Spleen (tissue), 11 donors: Measurements from ENCODE around the gene RILPL1. TPM values are rescaled to one million over a fixed set of nuclear protein-coding genes. Genes with fewer than 3 reads are reported as not detected.

Experiments
- DNase-seq: peaks from one replicate; pipeline ENCODE4 v3.0.0-alpha.2; 2020
- H3K27ac ChIP-seq, 8 donors: fragments of 200-600 bp; sonication (generic) in 7 of 8; 1 replicate in 4 of 8; 2 replicates in 4 of 8; pipeline versions ENCODE4 v1.5.0 to v1.8.0; 2016 to 2021; ENCODE audit warnings: inconsistent platforms in 4 of 8, mild to moderate bottlenecking in 4 of 8, moderate library complexity in 1 of 8
- H3K27me3 ChIP-seq, 7 donors: fragments of 200-600 bp; sonication (generic) in 6 of 7; replicated peaks in 1 of 7; 1 replicate in 4 of 7; 2 replicates in 3 of 7; pipeline versions ENCODE4 v1.5.0 to v1.8.0; 2016 to 2021; ENCODE audit warnings: inconsistent platforms in 3 of 7, mild to moderate bottlenecking in 1 of 7
- H3K36me3 ChIP-seq, 6 donors: fragments of 200-600 bp; sonication (generic) in 5 of 6; 1 replicate in 4 of 6; 2 replicates in 2 of 6; pipeline versions ENCODE4 v1.5.0 to v1.8.0; 2016 to 2021; ENCODE audit warnings: inconsistent platforms in 2 of 6
- H3K4me1 ChIP-seq, 6 donors: fragments of 200-600 bp; sonication (generic) in 5 of 6; 1 replicate in 3 of 6; 2 replicates in 3 of 6; pipeline versions ENCODE4 v1.5.0 to v1.8.0; 2016 to 2021; ENCODE audit warnings: inconsistent platforms in 3 of 6
- H3K4me3 ChIP-seq, 8 donors: fragments of 200-600 bp; sonication (generic) in 7 of 8; 1 replicate in 4 of 8; 2 replicates in 4 of 8; pipeline versions ENCODE4 v1.5.0 to v1.8.0; 2016 to 2021; ENCODE audit warnings: inconsistent platforms in 4 of 8, mild to moderate bottlenecking in 4 of 8, moderate library complexity in 2 of 8
- H3K9me3 ChIP-seq, 8 donors: fragments of 200-600 bp; sonication (generic) in 7 of 8; 1 replicate in 4 of 8; 2 replicates in 4 of 8; pipeline versions ENCODE4 v1.5.0 to v1.8.0; 2016 to 2021; ENCODE audit warnings: inconsistent platforms in 4 of 8
- POLR2A ChIP-seq, 3 donors: fragments of 450-650 bp; IDR thresholded peaks; one replicate each; pipeline ENCODE4 v1.5.1; 2017; ENCODE audit warnings: antibody characterized with exemption in 3 of 3, mild to moderate bottlenecking in 1 of 3
- POLR2AphosphoS5 ChIP-seq, 3 donors: sonication (generic); formaldehyde crosslinking; IDR thresholded peaks; one replicate each; pipeline ENCODE4 v1.5.1; 2017; ENCODE audit warnings: antibody characterized with exemption in 3 of 3
- WGBS, 5 donors: extraction: QIAGEN DNeasy Blood & Tissue Kit in 3 of 5; methylation state at CpG; one replicate each; pipeline versions ENCODE4 v1.1.5 to v1.1.7; 2013 to 2018; 5-methylcytosine and 5-hydroxymethylcytosine counted together
- intact Hi-C: fragments of 100-400 bp; cut with DNase I; formaldehyde crosslinking; loops from one replicate; pipeline ENCODE4 v1.15.0; 2023; ENCODE audit warnings: low total_unique reads
- polyA plus RNA-seq, 3 donors: library from polyadenylated mRNA; stranded (reverse); fragments of 200-250 nt; gene quantifications; one replicate each; pipeline ENCODE4 v1.2.1, GENCODE V29; 2013
- total RNA-seq, 7 donors: library from RNA; depleted of rRNA in 3 of 7; stranded (reverse); fragments of >200 nt in 3 of 7; fragmentation: NEBNext Ultra II Directional in 4 of 7; extraction: Animal tissue kit (Norgen Biotek cat#: 25700) in 4 of 7; gene quantifications; one replicate each; pipeline versions ENCODE4 v1.1.0 to v1.2.1, GENCODE V29; 2016 to 2021
- TF ChIP-seq, protein P1 (sequence below), 11 experiments: fragments of 200-600 bp in 7 of 11; fragments of 450-650 bp in 4 of 11; sonication (generic) in 4 of 11; IDR thresholded peaks in 8 of 11; conservative IDR thresholded peaks in 3 of 11; 1 replicate in 7 of 11; 2 replicates in 4 of 11; pipeline versions ENCODE4 v1.4.0 to v1.8.0; 2016 to 2021; ENCODE audit warnings: antibody characterized with exemption in 11 of 11, inconsistent platforms in 4 of 11, mild to moderate bottlenecking in 1 of 11
- donor health status: healthy with polysubstance abuse.
- donor health status: DM: no; HTN: no; CAD: no; lungs with moderate emphysema.
- donor health status: DM: no; HTN: no; CAD: no.
- donor health status: Bipolar disorder and iron deficiency.
- donor health status: healthy.
- donor health status: DM: no; HTN: no; CAD: no.
- donor health status: DM: yes; HTN: yes; CAD: no.

RILPL1 gene
- total and polyA plus RNA-seq, 10 donors = 3.2 to 13.6 (median 9.0) TPM

- TF ChIP-seq POLR2A (IDR thresholded peaks at IDR 0.05) (no peak), POLR2AphosphoS5 (IDR thresholded peaks at IDR 0.05) (no peak)
- TF ChIP-seq, protein P1, sequence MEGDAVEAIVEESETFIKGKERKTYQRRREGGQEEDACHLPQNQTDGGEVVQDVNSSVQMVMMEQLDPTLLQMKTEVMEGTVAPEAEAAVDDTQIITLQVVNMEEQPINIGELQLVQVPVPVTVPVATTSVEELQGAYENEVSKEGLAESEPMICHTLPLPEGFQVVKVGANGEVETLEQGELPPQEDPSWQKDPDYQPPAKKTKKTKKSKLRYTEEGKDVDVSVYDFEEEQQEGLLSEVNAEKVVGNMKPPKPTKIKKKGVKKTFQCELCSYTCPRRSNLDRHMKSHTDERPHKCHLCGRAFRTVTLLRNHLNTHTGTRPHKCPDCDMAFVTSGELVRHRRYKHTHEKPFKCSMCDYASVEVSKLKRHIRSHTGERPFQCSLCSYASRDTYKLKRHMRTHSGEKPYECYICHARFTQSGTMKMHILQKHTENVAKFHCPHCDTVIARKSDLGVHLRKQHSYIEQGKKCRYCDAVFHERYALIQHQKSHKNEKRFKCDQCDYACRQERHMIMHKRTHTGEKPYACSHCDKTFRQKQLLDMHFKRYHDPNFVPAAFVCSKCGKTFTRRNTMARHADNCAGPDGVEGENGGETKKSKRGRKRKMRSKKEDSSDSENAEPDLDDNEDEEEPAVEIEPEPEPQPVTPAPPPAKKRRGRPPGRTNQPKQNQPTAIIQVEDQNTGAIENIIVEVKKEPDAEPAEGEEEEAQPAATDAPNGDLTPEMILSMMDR (IDR thresholded peaks at IDR 0.05 in 8 of 11, conservative IDR thresholded peaks at IDR 0.05 in 3 of 11) = no peak
- H3K27me3 ChIP-seq = no peaks in the 10 kb centered on the region
- 88 to 91% (median 91%) methylated on average over 5 of the region's 5 CpGs for WGBS, 5 donors
- no peaks in the 10 kb centered on the region for H3K9me3 ChIP-seq
- peaks cover 9 to 32% (median 25%) of the 10 kb centered on the region in 6 donors for H3K4me1 ChIP-seq
- no peak for DNase-seq
- H3K4me3 ChIP-seq = no peak overlapping the region
- H3K27ac ChIP-seq = no peak overlapping the region
- intact Hi-C loops = no loop called here
- peaks cover 0 to 23% (median 0%) of the 10 kb centered on the region in 6 donors for H3K36me3 ChIP-seq
These were observed 4.7 kb downstream of the RILPL1 start for GRCh38 chr12:123528858-123529257.

GRCh38 chr12:123526542-123527080, 6.9 kb downstream of the RILPL1 start:
- H3K4me1 ChIP-seq = peaks cover under 1 to 15% (median 9%) of the 10 kb centered on the region in 6 donors
- H3K4me3 ChIP-seq = no peak overlapping the region
- DNase-seq = no peak
- intact Hi-C loops = no loop called here
- no peak overlapping the region for H3K27ac ChIP-seq
- WGBS, 5 donors = 64 to 89% (median 80%) methylated on average over 7 of the region's 7 CpGs
- peaks cover 0 to 46% (median 17%) of the 10 kb centered on the region in 6 donors for H3K36me3 ChIP-seq
- H3K27me3 ChIP-seq = no peaks in the 10 kb centered on the region
- no peaks in the 10 kb centered on the region for H3K9me3 ChIP-seq
- TF ChIP-seq POLR2A (IDR thresholded peaks at IDR 0.05) (no peak), POLR2AphosphoS5 (IDR thresholded peaks at IDR 0.05) (no peak)
- TF ChIP-seq, protein P1 (IDR thresholded peaks at IDR 0.05 in 8 of 11, conservative IDR thresholded peaks at IDR 0.05 in 3 of 11) = no peak

- TF ChIP-seq POLR2A (IDR thresholded peaks at IDR 0.05) (no peak), POLR2AphosphoS5 (IDR thresholded peaks at IDR 0.05) (no peak)
- TF ChIP-seq, protein P1 (IDR thresholded peaks at IDR 0.05 in 8 of 11, conservative IDR thresholded peaks at IDR 0.05 in 3 of 11) = no peak
- Histone ChIP-seq H3K4me1 (peaks cover 0 to 4% (median 0%) of the 10 kb centered on the region in 6 donors), H3K27ac (no peak overlapping the region), H3K36me3 (peaks cover 0 to 57% (median 21%) of the 10 kb centered on the region in 6 donors), H3K4me3 (no peak overlapping the region), H3K27me3 (no peaks in the 10 kb centered on the region), H3K9me3 (no peaks in the 10 kb centered on the region)
- intact Hi-C loops = no loop called here
- no peak for DNase-seq
- 93 to 98% (median 97%) methylated on average over 7 of the region's 7 CpGs for WGBS, 5 donors
These were observed 9.1 kb downstream of the RILPL1 start for GRCh38 chr12:123524378-123524777.

DNA sequence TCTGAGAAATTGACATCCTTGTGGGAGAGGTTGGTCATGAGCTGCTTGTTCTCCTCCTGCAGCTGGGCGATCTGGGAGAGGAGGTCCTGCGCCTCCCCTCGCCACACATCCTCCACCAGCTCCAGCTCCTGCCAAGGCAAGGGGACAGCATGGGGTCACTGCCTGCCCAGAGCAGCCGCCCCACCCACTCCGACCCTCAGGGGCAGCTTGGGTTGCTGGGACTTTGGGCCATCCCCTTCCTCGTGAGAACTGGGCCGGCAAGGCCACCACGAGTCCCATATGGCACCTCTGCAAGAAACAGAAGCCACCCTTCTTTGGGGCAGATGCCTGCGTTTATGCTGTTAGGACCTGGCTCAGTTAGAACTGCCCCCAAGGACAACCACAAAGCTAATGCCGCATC, 10.0 kb downstream of the RILPL1 start:
- no peaks in the 10 kb centered on the region for H3K9me3 ChIP-seq
- H3K27me3 ChIP-seq = no peaks in the 10 kb centered on the region
- 86 to 91% (median 89%) methylated on average over 8 to 10 of the region's 10 CpGs for WGBS, 5 donors
- H3K27ac ChIP-seq = no peak overlapping the region
- peaks cover 0 to 9% (median 0%) of the 10 kb centered on the region in 6 donors for H3K4me1 ChIP-seq
- H3K36me3 ChIP-seq = peaks cover 0 to 66% (median 21%) of the 10 kb centered on the region in 6 donors
- no peak for DNase-seq
- intact Hi-C loops = no loop called here
- TF ChIP-seq POLR2AphosphoS5 (IDR thresholded peaks at IDR 0.05) (no peak), POLR2A (IDR thresholded peaks at IDR 0.05) (no peak)
- TF ChIP-seq, protein P1 (IDR thresholded peaks at IDR 0.05 in 8 of 11, conservative IDR thresholded peaks at IDR 0.05 in 3 of 11) = no peak
- no peak overlapping the region for H3K4me3 ChIP-seq
